T-helper 17 cell (primary cell): ENCODE measurements around the gene RNF14. TPM values are rescaled to one million over a fixed set of nuclear protein-coding genes. Genes with fewer than 3 reads are reported as not detected.
"Not testable (repeated sequence)": the region's sequence is repeated elsewhere in the genome, so short reads cannot be mapped to it uniquely, and the experiment has no call there.

Experiments used
- ATAC-seq: fragments of 150-1000 bp; cut with Tn5 transposase; 2 replicates; pipeline ENCODE4 v1.10.0; 2021; ENCODE audit warnings: mild to moderate bottlenecking, moderate library complexity
- DNase-seq, 3 donors: peaks; one replicate each; pipeline versions ENCODE4 v3.0.0 to v3.0.0-alpha.2; 2020 to 2021
- H3K9me3 ChIP-seq: one replicate; pipeline ENCODE4 v1.7.0; 2013; ENCODE audit warnings: low read length, mild to moderate bottlenecking; ENCODE audit not compliant: control insufficient read depth, poor library complexity, severe bottlenecking
- H3K27ac Mint-ChIP-seq: one replicate; pipeline ENCODE4 v1.8.0; 2022; ENCODE audit warnings: mild to moderate bottlenecking, moderate library complexity, mixed read lengths
- H3K27me3 Mint-ChIP-seq: one replicate; pipeline ENCODE4 v1.8.0; 2022; ENCODE audit warnings: mixed read lengths
- H3K36me3 Mint-ChIP-seq: one replicate; pipeline ENCODE4 v1.8.0; 2022; ENCODE audit warnings: low read depth, mixed read lengths
- H3K4me1 Mint-ChIP-seq: one replicate; pipeline ENCODE4 v1.8.0; 2022; ENCODE audit warnings: mild to moderate bottlenecking, mixed read lengths
- H3K4me3 Mint-ChIP-seq: one replicate; pipeline ENCODE4 v1.8.0; 2022; ENCODE audit warnings: mild to moderate bottlenecking, moderate library complexity, mixed read lengths
- total RNA-seq, 4 donors: library from RNA in 2 of 4; stranded (reverse) in 2 of 4; gene quantifications; one replicate each; pipeline ENCODE4 v1.2.3 and lab custom pipeline; 2022 to 2026

RNF14 gene
- total RNA-seq, 2 donors from 2014 or later: 16.5 to 18.7 TPM

GRCh38 chr5:142016556-142016955, 47.7 kb downstream of the RNF14 start:
- Mint-ChIP-seq H3K4me3 (peak overlapping the region; percentile 81), H3K27ac (peak overlapping the region; percentile 94), H3K4me1 (peaks cover 45% of the 10 kb centered on the region), H3K36me3 (no peaks in the 10 kb centered on the region), H3K27me3 (no peaks in the 10 kb centered on the region)
- ATAC-seq: no peak
- no peak for DNase-seq
- no peaks in the 10 kb centered on the region for H3K9me3 ChIP-seq

GRCh38 chr5:142017832-142018427, 49.0 kb downstream of the RNF14 start:
- peaks cover 39% of the 10 kb centered on the region for H3K4me1 Mint-ChIP-seq
- no peak for ATAC-seq

DNA sequence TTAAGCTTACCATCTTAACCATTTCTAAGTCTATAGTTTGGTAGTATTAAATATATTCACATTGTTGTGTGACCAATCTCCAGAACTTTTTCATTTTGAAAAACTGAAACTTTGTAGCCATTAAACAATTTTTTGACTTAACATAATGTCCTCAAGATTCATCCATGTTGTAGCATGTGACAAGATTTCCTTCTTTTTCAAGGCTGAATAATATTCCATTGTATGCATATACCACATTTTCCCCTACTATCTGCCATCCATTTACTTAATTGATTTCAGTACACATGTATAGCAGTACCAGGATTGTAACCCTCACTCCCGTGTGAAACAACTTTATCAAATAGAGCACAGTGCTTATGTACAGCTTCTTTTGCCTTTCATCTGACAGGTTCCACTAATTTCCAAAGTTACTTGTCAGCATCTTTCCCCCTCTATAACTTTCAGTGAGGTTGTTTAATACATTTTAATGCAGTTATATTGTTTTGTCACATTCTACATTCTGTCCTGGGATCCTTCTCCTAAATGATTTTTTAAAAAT, 51.3 kb downstream of the RNF14 start:
- Mint-ChIP-seq H3K4me1 (peaks cover 31% of the 10 kb centered on the region), H3K36me3 (no peaks in the 10 kb centered on the region), H3K27me3 (no peaks in the 10 kb centered on the region), H3K4me3 (no peak overlapping the region), H3K27ac (no peak overlapping the region)
- ATAC-seq (no peak), DNase-seq (no peak)
- H3K9me3 ChIP-seq: no peaks in the 10 kb centered on the region

More at GRCh38 chr5:142017832-142018427, 49.0 kb downstream of the RNF14 start:
- Mint-ChIP-seq H3K27ac (peak overlapping the region; percentile 68), H3K36me3 (no peaks in the 10 kb centered on the region), H3K27me3 (no peaks in the 10 kb centered on the region), H3K4me3 (no peak overlapping the region)
- H3K9me3 ChIP-seq: no peaks in the 10 kb centered on the region
- DNase-seq: no peak

DNA sequence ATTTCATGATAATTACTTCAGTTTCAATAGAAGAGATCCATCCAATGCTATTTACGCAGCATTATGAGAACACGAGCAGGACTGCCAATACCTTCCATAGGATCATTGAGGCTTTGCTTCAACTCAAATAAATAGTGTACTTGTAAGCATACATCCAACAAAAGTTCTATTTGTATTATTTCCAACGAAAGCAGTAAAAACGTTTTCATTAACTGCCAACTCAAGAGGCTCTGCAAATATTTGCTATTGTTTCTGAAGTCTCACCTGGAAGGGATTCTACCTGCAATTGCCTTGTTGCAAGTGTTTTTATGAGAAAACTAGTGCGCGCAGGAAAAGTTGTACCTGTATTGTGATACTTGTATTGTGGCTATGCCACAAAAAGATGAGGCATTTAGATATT, 54.9 kb downstream of the RNF14 start:
- H3K27me3 Mint-ChIP-seq: no peaks in the 10 kb centered on the region
- H3K27ac Mint-ChIP-seq: peak overlapping the region; percentile 93
- DNase-seq: no peak
- H3K9me3 ChIP-seq: no peaks in the 10 kb centered on the region
- H3K36me3 Mint-ChIP-seq: no peaks in the 10 kb centered on the region
- peaks cover 11% of the 10 kb centered on the region for H3K4me1 Mint-ChIP-seq
- ATAC-seq: no peak
- H3K4me3 Mint-ChIP-seq: no peak overlapping the region

GRCh38 chr5:142024771-142025304, 55.9 kb downstream of the RNF14 start:
- ATAC-seq: peak; percentile 100
- Mint-ChIP-seq H3K36me3 (no peaks in the 10 kb centered on the region), H3K27me3 (no peaks in the 10 kb centered on the region), H3K4me1 (peaks cover 11% of the 10 kb centered on the region), H3K27ac (peak overlapping the region; percentile 93), H3K4me3 (peak overlapping the region; percentile 85)
- no peaks in the 10 kb centered on the region for H3K9me3 ChIP-seq
- DNase-seq: peak; percentile 70 to 73 (median 73)

- no peaks in the 10 kb centered on the region for H3K36me3 Mint-ChIP-seq
- peak overlapping the region; percentile 85 for H3K4me3 Mint-ChIP-seq
- peak overlapping the region; percentile 93 for H3K27ac Mint-ChIP-seq
- peaks cover 11% of the 10 kb centered on the region for H3K4me1 Mint-ChIP-seq
- no peaks in the 10 kb centered on the region for H3K27me3 Mint-ChIP-seq
- no peaks in the 10 kb centered on the region for H3K9me3 ChIP-seq
- DNase-seq: no peak
- ATAC-seq: no peak
Measured at GRCh38 chr5:142025637-142026036, 56.7 kb downstream of the RNF14 start.

DNA sequence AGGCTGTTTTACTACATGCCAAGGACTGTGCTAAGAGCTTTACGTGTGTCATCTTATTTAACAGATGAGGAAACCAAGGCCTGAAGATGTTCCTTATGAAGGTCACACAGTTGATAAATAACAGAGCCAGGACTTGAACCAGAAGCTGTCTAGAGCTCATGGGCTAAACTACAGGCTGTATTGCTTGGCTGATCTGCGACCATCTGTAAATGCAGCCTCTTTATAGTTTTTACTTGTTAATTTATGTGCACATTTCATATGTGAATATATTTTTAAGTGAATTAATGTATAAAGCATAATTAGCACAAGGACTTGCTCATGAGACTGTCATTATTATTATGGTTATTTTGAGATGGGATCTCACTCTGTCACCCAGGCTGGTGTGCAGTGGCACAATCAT, 63.2 kb downstream of the RNF14 start:
- H3K9me3 ChIP-seq: no peaks in the 10 kb centered on the region
- Mint-ChIP-seq H3K27ac (no peak overlapping the region), H3K4me1 (peaks cover 11% of the 10 kb centered on the region), H3K36me3 (peaks cover 2% of the 10 kb centered on the region), H3K27me3 (peaks cover 7% of the 10 kb centered on the region), H3K4me3 (no peak overlapping the region)
- ATAC-seq: no peak
- DNase-seq: no peak

DNA sequence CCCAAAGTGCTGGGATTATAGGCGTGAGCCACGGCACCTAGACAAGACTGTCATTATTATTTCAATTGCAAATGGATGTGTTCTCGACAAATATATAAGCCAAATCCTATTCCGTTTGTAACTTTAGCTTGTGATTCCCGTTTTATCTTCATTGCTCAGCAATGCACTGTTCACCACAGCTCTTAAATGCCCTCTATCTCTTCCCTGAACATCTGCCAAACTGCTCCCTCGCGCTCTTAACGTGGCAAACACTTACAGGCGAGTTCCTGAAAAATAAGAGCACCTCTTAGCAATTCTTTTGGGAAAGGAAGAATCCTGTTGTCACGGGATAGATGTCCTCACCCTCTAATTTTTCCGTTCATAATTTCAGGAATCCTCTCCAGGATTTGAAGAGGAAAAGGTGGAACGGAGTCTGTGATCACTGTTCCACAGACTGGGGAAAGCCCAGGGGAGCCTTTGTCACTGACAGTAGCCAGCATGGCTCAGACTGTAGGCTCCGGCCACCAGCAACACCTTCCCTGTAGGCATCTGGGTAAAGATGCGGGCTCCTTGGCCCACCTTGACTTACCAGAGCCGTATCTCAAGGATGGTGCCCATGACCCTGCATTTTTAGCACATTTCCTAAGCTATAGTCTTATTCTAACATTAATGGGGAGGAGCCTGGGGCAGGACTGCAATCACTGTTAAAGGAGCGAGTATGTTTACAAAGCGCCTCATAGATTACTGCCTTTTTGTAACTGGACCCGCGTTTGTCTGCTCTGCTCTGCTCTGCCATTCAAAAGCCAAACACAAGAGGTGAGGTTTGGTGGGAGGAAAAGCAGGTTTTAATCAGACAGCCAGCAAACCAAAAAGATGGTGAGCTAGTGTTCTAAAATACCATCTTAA, 64.1 kb downstream of the RNF14 start:
- Mint-ChIP-seq H3K27me3 (peaks cover 7% of the 10 kb centered on the region), H3K4me3 (no peak overlapping the region), H3K36me3 (peaks cover 2% of the 10 kb centered on the region), H3K27ac (peak overlapping the region; percentile 83), H3K4me1 (peaks cover 11% of the 10 kb centered on the region)
- DNase-seq: no peak
- H3K9me3 ChIP-seq: no peaks in the 10 kb centered on the region
- ATAC-seq: no peak

DNA sequence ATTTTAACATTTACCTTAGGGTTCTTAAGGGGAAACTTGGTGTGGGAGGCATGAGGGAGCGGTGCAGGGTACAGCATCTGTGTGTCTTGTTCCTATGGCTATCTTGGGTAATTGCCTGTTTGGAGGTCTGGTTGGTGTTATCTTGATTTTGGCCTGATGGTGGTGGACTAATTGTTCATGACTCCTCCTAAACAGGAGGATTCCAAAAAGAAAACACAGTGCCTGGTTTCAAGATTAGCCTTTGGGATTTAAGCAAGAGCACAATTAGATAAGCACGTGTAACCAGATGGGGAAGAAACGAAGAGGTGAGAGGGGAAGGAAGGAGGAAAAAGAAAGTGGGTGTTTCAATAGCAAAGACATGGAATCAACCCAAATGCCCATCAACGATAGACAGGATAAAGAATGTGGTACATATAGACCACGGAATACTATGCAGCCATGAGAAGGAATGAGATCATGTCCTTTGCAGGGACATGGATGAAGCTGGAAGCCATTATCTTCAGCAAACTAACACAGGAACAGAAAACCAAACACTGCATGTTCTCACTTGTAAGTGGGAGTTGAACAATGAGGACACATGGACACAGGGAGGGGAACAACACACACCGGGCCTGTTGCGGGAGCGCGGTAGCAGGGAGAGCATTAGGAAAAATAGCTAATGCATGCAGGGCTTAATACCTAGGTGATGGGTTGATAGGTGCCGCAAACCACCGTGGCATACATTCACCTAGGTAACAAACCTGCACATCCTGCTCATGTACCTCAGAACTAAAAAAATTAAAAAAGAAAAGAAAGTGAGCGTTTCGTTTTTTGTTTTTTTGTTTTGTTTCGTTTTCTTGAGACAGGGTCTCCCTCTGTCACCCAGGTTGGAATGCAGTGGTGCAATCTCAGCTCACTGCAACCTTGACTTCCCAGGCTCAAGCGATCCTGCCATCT, 65.0 kb downstream of the RNF14 start:
- Mint-ChIP-seq H3K4me1 (peaks cover 11% of the 10 kb centered on the region), H3K4me3 (peak overlapping the region; percentile 47), H3K27ac (peak overlapping the region; percentile 83)
- not testable (repeated sequence) for H3K36me3 Mint-ChIP-seq, H3K27me3 Mint-ChIP-seq, H3K9me3 ChIP-seq, ATAC-seq, DNase-seq

DNA sequence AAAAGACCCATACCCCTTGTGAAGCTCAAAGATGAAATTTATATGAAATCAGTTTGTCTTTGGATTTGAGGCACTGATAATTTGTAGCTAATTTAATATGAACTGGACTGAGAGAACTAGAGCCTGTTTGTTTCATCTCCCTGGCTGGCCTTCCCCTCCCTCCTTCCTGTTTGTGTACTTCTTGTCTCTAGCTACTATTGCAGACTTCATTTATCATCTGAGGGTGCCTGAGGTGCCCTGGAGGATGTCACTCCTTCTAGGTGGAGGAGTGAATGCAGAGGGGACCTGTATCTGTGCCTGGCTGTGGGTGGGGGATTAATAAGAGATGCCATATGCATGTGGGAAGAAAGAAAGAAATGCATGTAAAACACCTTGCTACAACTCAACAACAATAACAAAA, 66.1 kb downstream of the RNF14 start:
- DNase-seq (no peak), ATAC-seq (no peak)
- no peak overlapping the region for H3K27ac Mint-ChIP-seq
- H3K4me1 Mint-ChIP-seq: peaks cover 11% of the 10 kb centered on the region
- peaks cover 7% of the 10 kb centered on the region for H3K27me3 Mint-ChIP-seq
- H3K36me3 Mint-ChIP-seq: peaks cover 2% of the 10 kb centered on the region
- peak overlapping the region; percentile 67 for H3K4me3 Mint-ChIP-seq
- H3K9me3 ChIP-seq: no peaks in the 10 kb centered on the region

DNA sequence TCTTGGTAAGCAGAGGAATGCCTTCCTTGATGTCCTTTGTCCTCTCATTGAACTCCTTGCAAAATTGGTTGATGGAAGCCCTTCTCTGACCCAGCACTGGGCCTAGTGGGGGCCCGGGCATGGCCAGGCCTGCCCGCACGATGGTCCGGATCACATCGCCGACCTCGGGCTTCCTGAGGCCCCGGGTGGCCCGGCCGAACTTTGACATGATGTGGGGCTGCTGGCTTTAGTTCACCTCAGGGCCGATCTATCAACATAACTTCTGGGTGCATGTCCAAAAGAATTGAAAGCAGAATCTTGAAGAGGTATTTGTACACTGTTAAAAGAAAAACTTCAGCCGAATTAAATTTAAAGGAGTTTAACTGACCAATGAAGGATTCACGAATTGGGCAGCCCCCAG, 68.0 kb downstream of the RNF14 start:
- peaks cover 11% of the 10 kb centered on the region for H3K4me1 Mint-ChIP-seq
- DNase-seq: no peak
- H3K36me3 Mint-ChIP-seq: peaks cover 2% of the 10 kb centered on the region
- H3K27me3 Mint-ChIP-seq: peaks cover 7% of the 10 kb centered on the region
- no peak for ATAC-seq
- H3K9me3 ChIP-seq: no peaks in the 10 kb centered on the region
- no peak overlapping the region for H3K4me3 Mint-ChIP-seq
- H3K27ac Mint-ChIP-seq: peak overlapping the region; percentile 41

DNA sequence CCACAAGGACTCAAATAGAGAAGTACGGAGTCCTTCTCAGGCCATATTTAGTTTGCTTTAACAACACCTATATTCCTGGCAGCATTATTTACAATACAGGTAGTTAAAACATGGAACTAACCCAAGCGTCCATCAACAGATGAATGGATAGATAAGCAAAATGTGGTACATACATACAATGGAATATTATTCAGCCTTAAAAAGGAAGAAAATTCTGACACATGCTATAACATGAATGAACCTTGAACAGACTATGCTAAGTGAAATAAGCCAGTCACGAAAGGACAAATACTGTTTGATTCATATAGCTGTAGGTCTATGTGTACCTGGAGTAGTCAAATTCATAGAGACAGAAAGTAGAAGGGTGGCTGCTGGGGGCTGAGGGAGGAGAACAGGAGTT, 68.7 kb downstream of the RNF14 start:
- H3K27ac Mint-ChIP-seq, H3K36me3 Mint-ChIP-seq, H3K4me3 Mint-ChIP-seq, H3K9me3 ChIP-seq, H3K27me3 Mint-ChIP-seq, ATAC-seq, DNase-seq: not testable (repeated sequence)
- H3K4me1 Mint-ChIP-seq: peaks cover 11% of the 10 kb centered on the region
